Calu3 (cell line): Measurements from ENCODE around the gene HOXA11. TPM values are rescaled to one million over a fixed set of nuclear protein-coding genes. Genes with fewer than 3 reads are reported as not detected.

Source experiments
- BruUV-seq: library from RNA; stranded (reverse); fragments of 400-500 nt; replicated peaks from 2 replicates; lab custom pipeline; 2021; lab: Mats Ljungman, UMichigan
- CTCF ChIA-PET: fragments of 300-600 bp; sonication (Branson Sonifier 250); formaldehyde crosslinking; loops from one replicate; lab custom pipeline; 2022; ENCODE audit warnings: antibody characterized with exemption; lab: Charles Lee
- DNase-seq: peaks from one replicate; pipeline ENCODE4 v3.0.0; 2022
- H3K27ac Mint-ChIP-seq: one replicate; pipeline ENCODE4 v1.8.0; 2022; ENCODE audit warnings: mixed read lengths; ENCODE audit not compliant: unreplicated experiment
- H3K27me3 Mint-ChIP-seq: one replicate; pipeline ENCODE4 v1.8.0; 2022; ENCODE audit warnings: mixed read lengths; ENCODE audit not compliant: unreplicated experiment
- H3K36me3 Mint-ChIP-seq: one replicate; pipeline ENCODE4 v1.8.0; 2022; ENCODE audit warnings: mild to moderate bottlenecking, moderate library complexity, mixed read lengths; ENCODE audit not compliant: insufficient read depth, unreplicated experiment
- H3K4me1 Mint-ChIP-seq: one replicate; pipeline ENCODE4 v1.8.0; 2022; ENCODE audit warnings: mild to moderate bottlenecking, low read depth, mixed read lengths; ENCODE audit not compliant: unreplicated experiment
- H3K4me3 Mint-ChIP-seq: one replicate; pipeline ENCODE4 v1.8.0; 2022; ENCODE audit warnings: mild to moderate bottlenecking, low read depth, moderate library complexity, mixed read lengths; ENCODE audit not compliant: unreplicated experiment
- H3K9me3 Mint-ChIP-seq: one replicate; pipeline ENCODE4 v1.8.0; 2022; ENCODE audit warnings: low read depth, mixed read lengths; ENCODE audit not compliant: unreplicated experiment
- intact Hi-C: fragments of 100-400 bp; cut with micrococcal nuclease; formaldehyde crosslinking; loops from one replicate; pipeline ENCODE4 v1.10.0; 2022; ENCODE audit not compliant: unreplicated experiment
- total RNA-seq: library from RNA; stranded (reverse); gene quantifications from 2 replicates; pipeline ENCODE4 v1.2.3, GENCODE V29; 2022
- TF ChIP-seq, protein P1 (sequence below): fragments of 200-600 bp; IDR thresholded peaks from one replicate; pipeline ENCODE4 v1.8.0; 2022; ENCODE audit warnings: antibody characterized with exemption; ENCODE audit not compliant: unreplicated experiment

The HOXA11 gene
- total RNA-seq, 1 experiment from 2014 or later = 0.54 TPM

GRCh38 chr7:27202018-27202861, 17.2 kb upstream of the HOXA11 start:
- intact Hi-C loops = no loop called here
- no peak overlapping the region for H3K27ac Mint-ChIP-seq
- BruUV-seq = no TSS peak
- H3K9me3 Mint-ChIP-seq = no peaks in the 10 kb centered on the region
- no peak overlapping the region for H3K4me3 Mint-ChIP-seq
- CTCF ChIA-PET = no interaction called here
- TF ChIP-seq, protein P1, sequence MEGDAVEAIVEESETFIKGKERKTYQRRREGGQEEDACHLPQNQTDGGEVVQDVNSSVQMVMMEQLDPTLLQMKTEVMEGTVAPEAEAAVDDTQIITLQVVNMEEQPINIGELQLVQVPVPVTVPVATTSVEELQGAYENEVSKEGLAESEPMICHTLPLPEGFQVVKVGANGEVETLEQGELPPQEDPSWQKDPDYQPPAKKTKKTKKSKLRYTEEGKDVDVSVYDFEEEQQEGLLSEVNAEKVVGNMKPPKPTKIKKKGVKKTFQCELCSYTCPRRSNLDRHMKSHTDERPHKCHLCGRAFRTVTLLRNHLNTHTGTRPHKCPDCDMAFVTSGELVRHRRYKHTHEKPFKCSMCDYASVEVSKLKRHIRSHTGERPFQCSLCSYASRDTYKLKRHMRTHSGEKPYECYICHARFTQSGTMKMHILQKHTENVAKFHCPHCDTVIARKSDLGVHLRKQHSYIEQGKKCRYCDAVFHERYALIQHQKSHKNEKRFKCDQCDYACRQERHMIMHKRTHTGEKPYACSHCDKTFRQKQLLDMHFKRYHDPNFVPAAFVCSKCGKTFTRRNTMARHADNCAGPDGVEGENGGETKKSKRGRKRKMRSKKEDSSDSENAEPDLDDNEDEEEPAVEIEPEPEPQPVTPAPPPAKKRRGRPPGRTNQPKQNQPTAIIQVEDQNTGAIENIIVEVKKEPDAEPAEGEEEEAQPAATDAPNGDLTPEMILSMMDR = no peak
- peaks cover 25% of the 10 kb centered on the region for H3K36me3 Mint-ChIP-seq
- H3K27me3 Mint-ChIP-seq = peaks cover 68% of the 10 kb centered on the region
- no peak for DNase-seq
- peaks cover 10% of the 10 kb centered on the region for H3K4me1 Mint-ChIP-seq

GRCh38 chr7:27201580-27202017, 16.6 kb upstream of the HOXA11 start:
- Mint-ChIP-seq H3K4me3 (no peak overlapping the region), H3K9me3 (no peaks in the 10 kb centered on the region), H3K27ac (no peak overlapping the region), H3K36me3 (peaks cover 25% of the 10 kb centered on the region), H3K4me1 (peaks cover 10% of the 10 kb centered on the region), H3K27me3 (peaks cover 64% of the 10 kb centered on the region)
- TF ChIP-seq, protein P1 = no peak
- DNase-seq = no peak
- CTCF ChIA-PET = interaction anchor here (0.7 kb wide), 1 partner anchor 8 kb away, joined by 3 read pairs; no protein-coding TSS in a partner anchor
- intact Hi-C loops = no loop called here
- BruUV-seq = no TSS peak

DNA sequence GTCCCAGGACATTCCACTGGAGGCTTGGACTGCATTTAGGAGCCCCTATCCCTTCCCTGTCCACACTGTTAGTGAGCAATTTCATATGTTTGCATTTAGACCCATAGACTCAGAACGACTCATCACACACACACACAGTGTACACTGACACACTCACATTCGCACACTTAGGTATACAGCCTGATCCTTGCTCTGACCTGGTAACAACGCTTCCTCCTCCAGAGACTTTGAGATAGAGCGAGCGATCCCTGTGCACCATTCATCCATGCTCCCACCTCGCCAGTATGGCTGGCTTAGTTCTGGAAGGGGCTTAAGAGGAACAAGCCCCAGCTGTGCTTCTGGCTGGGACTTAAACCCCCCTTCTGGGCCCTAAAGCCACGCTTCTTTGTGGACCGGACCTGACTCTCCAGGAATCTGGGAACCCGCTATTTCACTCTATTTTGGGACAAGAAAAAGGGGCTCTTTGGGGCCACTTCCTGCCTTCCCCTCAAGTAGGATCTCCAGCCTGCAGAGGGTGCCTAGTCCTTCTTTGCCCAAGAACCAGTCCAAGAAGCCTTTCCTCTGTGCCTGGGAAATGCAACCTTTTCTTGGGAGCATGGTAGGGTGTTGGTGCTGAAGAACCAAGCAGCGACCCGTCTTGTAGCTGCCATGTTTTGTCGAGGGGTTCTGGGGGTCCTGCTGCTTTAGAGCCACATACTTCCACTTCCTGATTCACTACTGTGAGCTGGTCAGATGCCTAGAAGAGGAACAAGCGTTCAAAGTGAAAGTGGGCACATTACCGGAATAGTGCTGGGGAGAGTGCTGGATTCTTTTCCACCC, 15.9 kb upstream of the HOXA11 start:
- no TSS peak for BruUV-seq
- Mint-ChIP-seq H3K4me1 (peaks cover 10% of the 10 kb centered on the region), H3K27me3 (peaks cover 58% of the 10 kb centered on the region), H3K9me3 (no peaks in the 10 kb centered on the region), H3K4me3 (peak overlapping the region; percentile 71), H3K27ac (no peak overlapping the region), H3K36me3 (peaks cover 25% of the 10 kb centered on the region)
- intact Hi-C loops = no loop called here
- DNase-seq = no peak
- CTCF ChIA-PET = interaction anchor here (0.7 to 1.9 kb wide), 6 partner anchors 9 to 720 kb away, joined by 3 to 9 read pairs (median 4); no protein-coding TSS in a partner anchor
- TF ChIP-seq, protein P1 = no peak
